ES-I3 (cell line): ENCODE results near the gene DIPK1C.

Experiments
- H3K36me3 ChIP-seq: 2 replicates; pipeline ENCODE4 v1.6.1; 2013; ENCODE audit warnings: mild to moderate bottlenecking, low read length, control low read depth, moderate library complexity; ENCODE audit not compliant: insufficient read depth
- H3K4me1 ChIP-seq: 2 replicates; pipeline ENCODE4 v1.6.1; 2013; ENCODE audit warnings: mild to moderate bottlenecking, control low read depth, low read length; ENCODE audit not compliant: insufficient read depth
- H3K9ac ChIP-seq: 2 replicates; pipeline ENCODE4 v1.6.1; 2013; ENCODE audit warnings: low read depth, mild to moderate bottlenecking, low read length, moderate library complexity
- H3K9me3 ChIP-seq: 2 replicates; pipeline ENCODE4 v1.6.1; 2013; ENCODE audit warnings: mild to moderate bottlenecking, low read length, moderate library complexity; ENCODE audit not compliant: control insufficient read depth, insufficient read depth

DIPK1C gene

GRCh38 chr18:74429096-74429495 is 28.0 kb downstream of the DIPK1C start:
- no peak overlapping the region for H3K9ac ChIP-seq
- H3K36me3 ChIP-seq = no peaks in the 10 kb centered on the region
- H3K9me3 ChIP-seq = no peaks in the 10 kb centered on the region
- no peaks in the 10 kb centered on the region for H3K4me1 ChIP-seq

GRCh38 chr18:74427442-74428112 is 29.5 kb downstream of the DIPK1C start:
- no peak overlapping the region for H3K9ac ChIP-seq
- H3K9me3 ChIP-seq = no peaks in the 10 kb centered on the region
- H3K36me3 ChIP-seq = no peaks in the 10 kb centered on the region
- no peaks in the 10 kb centered on the region for H3K4me1 ChIP-seq

- H3K9me3 ChIP-seq = no peaks in the 10 kb centered on the region
Observed at GRCh38 chr18:74425876-74426275, 31.2 kb downstream of the DIPK1C start.

GRCh38 chr18:74425161-74425560 is 31.9 kb downstream of the DIPK1C start:
- Histone ChIP-seq H3K4me1 (no peaks in the 10 kb centered on the region), H3K9ac (no peak overlapping the region), H3K9me3 (no peaks in the 10 kb centered on the region), H3K36me3 (no peaks in the 10 kb centered on the region)

More at GRCh38 chr18:74425876-74426275, 31.2 kb downstream of the DIPK1C start:
- H3K4me1 ChIP-seq = no peaks in the 10 kb centered on the region
- no peaks in the 10 kb centered on the region for H3K36me3 ChIP-seq
- H3K9ac ChIP-seq = no peak overlapping the region

GRCh38 chr18:74422541-74422940 is 34.6 kb downstream of the DIPK1C start:
- no peak overlapping the region for H3K9ac ChIP-seq
- no peaks in the 10 kb centered on the region for H3K4me1 ChIP-seq
- no peaks in the 10 kb centered on the region for H3K36me3 ChIP-seq
- H3K9me3 ChIP-seq = no peaks in the 10 kb centered on the region

GRCh38 chr18:74420926-74421325 is 36.2 kb downstream of the DIPK1C start:
- no peaks in the 10 kb centered on the region for H3K36me3 ChIP-seq
- no peaks in the 10 kb centered on the region for H3K9me3 ChIP-seq

GRCh38 chr18:74420481-74420880 is 36.6 kb downstream of the DIPK1C start:
- Histone ChIP-seq H3K36me3 (no peaks in the 10 kb centered on the region), H3K9me3 (no peaks in the 10 kb centered on the region), H3K9ac (no peak overlapping the region), H3K4me1 (no peaks in the 10 kb centered on the region)

More at GRCh38 chr18:74420926-74421325, 36.2 kb downstream of the DIPK1C start:
- Histone ChIP-seq H3K4me1 (no peaks in the 10 kb centered on the region), H3K9ac (no peak overlapping the region)

GRCh38 chr18:74419761-74420160 is 37.3 kb downstream of the DIPK1C start:
- no peaks in the 10 kb centered on the region for H3K4me1 ChIP-seq
- no peaks in the 10 kb centered on the region for H3K36me3 ChIP-seq
- H3K9me3 ChIP-seq = no peaks in the 10 kb centered on the region
- H3K9ac ChIP-seq = no peak overlapping the region

GRCh38 chr18:74418023-74418422 is 39.1 kb downstream of the DIPK1C start:
- H3K9ac ChIP-seq = no peak overlapping the region
- no peaks in the 10 kb centered on the region for H3K36me3 ChIP-seq
- no peaks in the 10 kb centered on the region for H3K9me3 ChIP-seq
- H3K4me1 ChIP-seq = no peaks in the 10 kb centered on the region

GRCh38 chr18:74416124-74416523 is 41.0 kb downstream of the DIPK1C start:
- Histone ChIP-seq H3K36me3 (no peaks in the 10 kb centered on the region), H3K9ac (no peak overlapping the region), H3K4me1 (no peaks in the 10 kb centered on the region; the same call in 1 of the 2 replicates), H3K9me3 (no peaks in the 10 kb centered on the region)

- no peak overlapping the region for H3K9ac ChIP-seq
- H3K36me3 ChIP-seq = no peaks in the 10 kb centered on the region
- H3K4me1 ChIP-seq = no peaks in the 10 kb centered on the region; the same call in 1 of the 2 replicates
Observed at GRCh38 chr18:74414953-74415515, 42.1 kb downstream of the DIPK1C start.

GRCh38 chr18:74413836-74414235 is 43.3 kb downstream of the DIPK1C start:
- H3K36me3 ChIP-seq = no peaks in the 10 kb centered on the region
- H3K4me1 ChIP-seq = no peaks in the 10 kb centered on the region; the same call in 1 of the 2 replicates
- no peaks in the 10 kb centered on the region for H3K9me3 ChIP-seq
- H3K9ac ChIP-seq = no peak overlapping the region

More at GRCh38 chr18:74414953-74415515, 42.1 kb downstream of the DIPK1C start:
- no peaks in the 10 kb centered on the region for H3K9me3 ChIP-seq

- no peaks in the 10 kb centered on the region; the same call in 1 of the 2 replicates for H3K4me1 ChIP-seq
- no peaks in the 10 kb centered on the region for H3K9me3 ChIP-seq
- H3K36me3 ChIP-seq = no peaks in the 10 kb centered on the region
- H3K9ac ChIP-seq = no peak overlapping the region
Observed at GRCh38 chr18:74412116-74412880, 44.8 kb downstream of the DIPK1C start.

GRCh38 chr18:74411475-74411874 is 45.6 kb downstream of the DIPK1C start:
- Histone ChIP-seq H3K36me3 (no peaks in the 10 kb centered on the region), H3K9ac (no peak overlapping the region), H3K9me3 (no peaks in the 10 kb centered on the region), H3K4me1 (no peaks in the 10 kb centered on the region; the same call in 1 of the 2 replicates)
